GM19328 (cell line): ENCODE results near the gene NPEPPS.
A peak's percentile ranks its signal among the peaks of the same experiment; 100 is the strongest.

Experiments used
- ATAC-seq: cut with Tn5 transposase; IDR thresholded peaks from one replicate; pipeline ENCODE4 v1.9.1; 2021; ENCODE audit warnings: mild to moderate bottlenecking, moderate library complexity; ENCODE audit not compliant: unreplicated experiment

Gene NPEPPS

DNA sequence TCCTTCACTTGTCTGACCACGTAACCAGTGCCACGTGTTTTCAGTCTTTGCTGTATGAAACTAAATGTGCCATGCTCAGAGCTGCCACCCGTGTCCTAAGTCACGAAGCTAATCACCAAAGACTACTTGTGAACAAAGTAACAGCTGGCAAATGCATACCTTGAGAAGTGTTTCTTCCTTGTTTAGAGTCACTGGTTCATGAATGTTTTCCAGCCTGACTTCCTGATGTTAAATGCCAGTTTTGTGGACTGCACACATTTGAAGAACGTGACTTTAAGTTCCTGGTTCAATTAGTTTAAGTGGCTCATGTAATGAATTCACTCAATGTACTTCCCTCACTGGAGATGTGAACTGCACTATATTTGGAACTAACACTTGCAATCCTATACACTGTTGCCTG is 98.9 kb downstream of the NPEPPS start:
- ATAC-seq, result no peak

DNA sequence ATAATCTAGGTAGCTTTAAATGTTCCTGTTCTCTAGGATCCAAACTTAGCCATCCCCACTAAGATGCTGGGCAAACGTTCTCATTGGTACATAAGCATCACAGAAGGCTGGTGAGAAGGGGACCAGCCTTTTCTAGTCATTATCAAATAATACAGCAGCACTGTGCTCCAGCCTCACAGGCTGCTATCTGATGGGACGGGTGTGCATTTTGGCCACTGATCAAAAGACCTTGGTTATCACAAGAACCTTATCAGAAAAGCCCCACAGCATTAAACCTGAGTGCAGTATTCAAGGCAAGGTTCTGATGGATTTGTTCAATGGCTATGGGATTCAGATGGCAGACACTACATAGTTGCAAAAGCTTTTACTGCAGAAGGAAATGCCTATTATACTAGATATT is 99.7 kb downstream of the NPEPPS start:
- no peak for ATAC-seq

DNA sequence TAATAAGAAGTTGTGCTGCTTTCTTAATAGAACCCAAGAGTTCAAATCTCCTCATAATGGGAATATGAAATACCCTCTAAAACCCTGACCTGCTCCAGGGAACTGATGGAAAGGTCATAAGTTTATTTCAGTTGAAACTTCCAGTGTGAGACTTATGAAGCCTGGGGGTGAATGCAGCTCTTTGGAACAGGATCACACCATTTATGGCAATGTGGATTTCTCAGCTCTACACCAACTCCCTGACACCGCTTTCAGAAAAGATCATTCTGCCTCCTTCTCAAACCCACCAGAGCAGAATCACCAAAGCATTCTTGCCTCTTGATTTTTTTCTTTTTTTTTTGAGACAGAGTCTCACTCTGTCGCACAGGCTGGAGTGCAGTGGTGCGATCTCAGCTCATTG is 102.1 kb downstream of the NPEPPS start:
- no peak for ATAC-seq

DNA sequence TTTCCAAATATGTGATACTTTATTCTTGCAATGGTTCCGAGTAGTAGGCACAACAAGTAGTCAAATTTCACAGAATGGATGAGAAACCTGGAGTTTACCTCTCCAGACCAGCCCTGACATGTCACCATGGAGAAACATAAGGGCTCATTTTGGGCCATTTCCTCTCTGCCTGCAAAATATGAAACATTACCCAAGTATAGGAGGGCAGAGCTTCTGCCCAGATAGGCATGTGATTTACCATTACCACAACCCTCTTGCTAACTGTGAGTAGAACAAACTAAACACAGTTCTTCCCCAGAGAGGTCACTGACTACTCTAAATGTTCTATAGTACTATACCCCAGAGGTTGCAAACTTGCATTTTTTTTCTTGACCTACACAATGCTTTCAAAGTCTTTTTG is 103.1 kb downstream of the NPEPPS start:
- ATAC-seq, result no peak

DNA sequence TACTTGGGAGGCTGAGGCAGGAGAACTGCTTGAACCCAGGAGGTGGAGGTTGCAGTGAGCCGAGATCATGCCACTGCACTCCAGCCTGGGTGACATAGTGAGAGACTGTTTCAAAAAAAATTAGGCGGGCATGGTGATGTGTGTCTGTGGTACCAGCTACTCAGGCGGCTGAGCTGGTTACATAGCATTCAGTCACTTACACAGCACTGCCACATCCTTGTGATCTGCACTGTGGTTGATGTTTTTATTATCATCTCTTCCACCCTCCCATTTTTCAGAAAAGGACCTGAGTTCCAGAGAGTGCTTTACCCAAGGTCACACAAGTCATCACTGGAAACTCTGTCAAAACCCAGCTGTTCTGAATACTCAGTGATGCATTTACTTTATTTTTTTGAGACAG is 104.0 kb downstream of the NPEPPS start:
- no peak for ATAC-seq

DNA sequence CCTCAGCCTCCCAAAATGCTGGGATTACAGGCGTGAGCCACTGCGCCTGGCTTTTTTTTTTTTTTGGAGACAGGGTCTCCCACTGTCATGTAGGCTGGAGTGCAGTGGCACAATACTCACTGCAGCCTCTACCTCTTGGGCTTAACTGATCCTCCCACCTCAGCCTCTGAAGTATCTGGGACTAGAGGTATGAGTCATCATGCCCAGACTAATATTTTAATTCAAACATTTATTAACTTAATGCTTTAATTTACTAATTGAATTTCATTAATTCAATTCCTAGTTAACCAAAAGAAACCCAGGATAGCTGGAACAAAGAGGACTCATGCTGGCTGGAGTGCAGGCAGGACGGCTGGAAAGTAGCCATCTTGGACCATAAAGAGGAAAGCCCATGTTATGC is 104.8 kb downstream of the NPEPPS start:
- no peak for ATAC-seq

DNA sequence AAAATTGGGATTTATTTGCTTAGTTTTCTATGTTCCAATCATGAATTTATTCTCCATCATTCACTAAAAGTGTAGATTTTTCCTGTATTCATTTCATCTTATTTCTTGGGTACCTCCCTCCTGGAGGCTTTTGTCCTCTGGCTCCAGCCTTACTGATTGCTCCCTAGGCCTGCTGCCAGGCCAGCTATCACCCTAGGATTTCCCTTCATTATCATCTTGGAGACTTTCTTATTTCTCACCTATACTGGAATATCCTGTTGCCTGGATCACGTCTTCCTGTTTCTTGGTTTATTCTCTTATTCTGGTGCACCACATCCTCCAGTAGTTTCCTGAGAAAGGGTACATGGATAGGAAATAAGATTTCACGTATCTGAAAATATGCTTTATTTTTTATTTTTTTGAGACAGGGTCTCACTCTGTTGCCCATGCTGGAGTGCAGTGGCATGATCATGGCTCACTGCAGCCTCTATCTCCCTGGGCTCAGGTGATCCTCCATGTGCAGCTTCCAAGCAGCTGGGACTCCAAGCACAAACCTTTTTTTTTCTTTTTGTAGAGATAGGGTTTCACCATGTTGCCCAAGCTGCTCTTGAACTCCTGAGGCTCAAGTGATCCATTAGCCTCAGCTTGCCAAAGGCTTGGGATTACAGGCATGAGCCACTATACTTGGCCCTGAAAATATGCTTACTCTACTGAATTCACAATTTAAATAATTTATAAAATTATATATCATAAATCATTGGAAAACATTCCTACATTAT is 105.5 kb downstream of the NPEPPS start:
- ATAC-seq, result no peak

DNA sequence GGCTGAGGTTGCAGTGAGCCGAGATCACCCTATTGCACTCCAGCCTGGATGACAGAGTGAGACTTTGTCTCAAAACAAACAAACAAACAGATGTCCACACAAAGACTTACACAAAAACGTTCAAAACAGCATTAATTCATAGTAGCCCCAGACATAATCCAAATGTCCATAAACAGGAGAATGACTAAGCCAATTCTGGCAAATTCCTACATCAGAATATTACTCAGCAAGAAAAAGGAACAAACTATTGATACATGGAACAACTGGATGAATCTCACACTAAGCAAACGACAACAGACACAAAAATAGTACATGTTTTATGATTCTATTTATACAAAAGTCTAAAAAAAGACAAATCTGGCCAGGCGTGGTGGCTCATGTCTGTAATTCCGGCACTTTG is 108.0 kb downstream of the NPEPPS start:
- no peak for ATAC-seq

DNA sequence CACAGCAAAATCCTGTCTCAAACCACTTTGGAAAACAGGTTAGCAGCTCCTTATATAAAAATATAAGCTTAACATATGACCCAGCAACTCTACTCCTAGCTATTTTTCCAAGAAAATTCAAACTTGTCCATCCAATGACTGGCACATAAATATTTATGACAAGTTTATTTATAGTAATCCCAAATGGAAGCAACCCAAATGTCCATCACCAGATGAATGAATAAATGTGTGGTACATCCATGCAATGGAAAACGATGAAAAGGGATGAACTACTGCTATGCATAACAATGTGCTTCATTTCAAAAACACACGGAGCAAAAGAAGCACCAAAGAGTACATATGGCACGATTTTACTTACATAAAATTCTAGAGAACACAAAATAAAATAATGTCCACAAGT is 109.2 kb downstream of the NPEPPS start:
- ATAC-seq, result no peak

DNA sequence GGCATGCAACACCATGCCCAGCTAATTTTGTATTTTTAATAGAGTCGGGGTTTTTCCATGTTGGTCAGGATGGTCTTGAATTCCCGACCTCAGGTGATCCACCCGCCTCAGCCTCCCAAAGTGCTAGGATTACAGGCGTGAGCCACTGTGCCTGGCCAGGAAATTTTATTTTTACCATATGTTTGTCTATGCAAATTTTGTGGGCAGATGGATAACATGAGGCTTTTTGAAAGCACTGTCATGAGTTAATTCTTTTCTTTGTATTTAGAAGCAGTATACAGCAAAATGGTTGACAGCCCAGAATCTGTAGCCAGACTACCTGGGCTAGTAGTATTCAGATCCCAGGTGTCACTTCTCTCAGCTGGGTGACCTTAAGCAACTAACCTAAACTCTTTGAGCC is 110.3 kb downstream of the NPEPPS start:
- no peak for ATAC-seq

DNA sequence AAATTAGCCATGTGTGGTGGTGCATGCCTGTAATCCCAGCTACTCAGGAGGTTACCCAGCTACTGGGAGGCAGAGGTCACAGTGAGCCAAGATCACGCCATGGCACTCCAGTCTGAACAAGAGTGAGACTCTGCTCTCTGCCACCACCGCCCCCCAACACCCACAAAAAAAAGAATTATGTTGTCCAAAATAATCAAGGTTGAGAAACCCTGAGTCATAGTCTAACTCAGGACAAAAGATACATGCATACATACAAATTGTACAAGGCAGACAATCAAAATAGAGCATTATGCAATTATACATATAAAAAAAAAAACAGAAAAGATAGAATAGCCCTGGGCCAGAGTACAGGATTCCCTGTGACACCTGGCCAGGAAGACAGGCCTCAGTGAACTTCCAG is 112.2 kb downstream of the NPEPPS start:
- no peak for ATAC-seq

DNA sequence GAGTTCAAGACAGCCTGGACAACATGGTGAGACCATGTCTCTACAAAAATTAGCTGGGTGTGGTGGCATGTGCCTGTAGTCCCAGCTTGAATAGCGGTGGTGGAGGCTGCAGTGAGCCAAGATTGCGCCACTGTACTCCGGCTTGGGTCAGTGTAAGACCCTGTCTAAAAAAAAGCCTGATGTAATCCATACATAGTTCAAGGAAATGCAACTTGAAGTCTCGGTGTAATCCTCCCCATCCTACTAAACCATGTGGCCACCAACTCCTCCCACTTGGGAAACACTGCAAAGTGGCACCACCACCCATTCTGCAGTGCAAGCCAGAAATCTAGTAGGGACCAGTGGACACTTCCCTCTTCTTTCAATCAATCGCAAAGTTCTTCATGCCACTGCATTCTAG is 113.4 kb downstream of the NPEPPS start:
- no peak for ATAC-seq

DNA sequence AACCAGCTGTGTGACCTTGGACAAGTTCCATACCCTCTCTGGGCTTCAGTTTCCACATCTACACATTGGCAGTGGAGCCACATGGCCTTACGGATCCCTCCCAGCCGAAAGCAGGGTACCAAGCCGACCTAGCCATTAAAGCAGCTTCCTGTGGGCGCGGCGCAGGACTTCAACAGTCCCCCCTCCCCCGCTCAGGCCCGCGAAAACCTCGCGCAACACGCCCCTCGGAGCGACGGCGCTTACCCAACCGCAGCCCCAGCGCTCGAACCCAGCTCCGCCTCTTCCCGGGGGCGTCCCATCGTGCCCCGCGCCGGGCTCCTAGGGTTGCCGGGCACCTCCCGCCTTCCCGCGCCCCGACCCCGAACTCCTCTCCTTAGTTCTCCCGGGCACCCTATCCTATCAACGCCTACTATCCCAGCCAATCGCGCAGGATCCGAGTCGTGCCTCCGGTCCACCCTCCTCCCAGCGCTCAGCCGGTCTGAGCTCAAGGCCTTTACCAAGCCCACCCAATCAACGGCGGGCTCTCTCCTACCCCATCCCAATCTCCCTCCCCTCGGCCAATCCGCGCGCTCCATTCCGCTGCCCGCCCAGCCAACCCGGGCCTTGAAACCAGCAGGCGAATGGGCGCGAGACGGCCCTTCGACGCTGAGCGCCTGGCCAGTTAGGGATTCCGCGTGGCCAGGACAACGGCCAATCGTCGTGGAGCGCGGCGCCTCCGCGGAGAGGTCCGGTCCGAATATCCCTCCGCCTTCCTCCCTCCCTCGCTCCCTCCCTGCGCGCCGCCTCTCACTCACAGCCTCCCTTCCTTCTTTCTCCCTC is 118.5 kb downstream of the NPEPPS start, which contains the start of gene KPNB1:
KPNB1 (plus strand) TSS at position 767 of the 819 bp plus-strand sequence. CDS start 326 bp downstream, outside the sequence.
- peak; percentile 81 for ATAC-seq

DNA sequence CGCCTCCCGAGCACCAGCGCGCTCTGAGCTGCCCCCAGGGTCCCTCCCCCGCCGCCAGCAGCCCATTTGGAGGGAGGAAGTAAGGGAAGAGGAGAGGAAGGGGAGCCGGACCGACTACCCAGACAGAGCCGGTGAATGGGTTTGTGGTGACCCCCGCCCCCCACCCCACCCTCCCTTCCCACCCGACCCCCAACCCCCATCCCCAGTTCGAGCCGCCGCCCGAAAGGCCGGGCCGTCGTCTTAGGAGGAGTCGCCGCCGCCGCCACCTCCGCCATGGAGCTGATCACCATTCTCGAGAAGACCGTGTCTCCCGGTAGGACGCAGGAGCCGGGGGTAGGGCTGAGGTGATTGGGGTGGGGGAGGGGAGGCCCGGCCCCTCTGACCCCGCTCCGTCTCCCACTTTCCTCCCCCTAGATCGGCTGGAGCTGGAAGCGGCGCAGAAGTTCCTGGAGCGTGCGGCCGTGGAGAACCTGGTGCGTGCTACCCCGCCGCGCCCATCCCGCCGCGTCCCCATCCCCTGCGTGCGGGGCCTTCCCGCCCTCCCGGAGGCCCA is 119.1 kb downstream of the NPEPPS start:
- no peak for ATAC-seq

DNA sequence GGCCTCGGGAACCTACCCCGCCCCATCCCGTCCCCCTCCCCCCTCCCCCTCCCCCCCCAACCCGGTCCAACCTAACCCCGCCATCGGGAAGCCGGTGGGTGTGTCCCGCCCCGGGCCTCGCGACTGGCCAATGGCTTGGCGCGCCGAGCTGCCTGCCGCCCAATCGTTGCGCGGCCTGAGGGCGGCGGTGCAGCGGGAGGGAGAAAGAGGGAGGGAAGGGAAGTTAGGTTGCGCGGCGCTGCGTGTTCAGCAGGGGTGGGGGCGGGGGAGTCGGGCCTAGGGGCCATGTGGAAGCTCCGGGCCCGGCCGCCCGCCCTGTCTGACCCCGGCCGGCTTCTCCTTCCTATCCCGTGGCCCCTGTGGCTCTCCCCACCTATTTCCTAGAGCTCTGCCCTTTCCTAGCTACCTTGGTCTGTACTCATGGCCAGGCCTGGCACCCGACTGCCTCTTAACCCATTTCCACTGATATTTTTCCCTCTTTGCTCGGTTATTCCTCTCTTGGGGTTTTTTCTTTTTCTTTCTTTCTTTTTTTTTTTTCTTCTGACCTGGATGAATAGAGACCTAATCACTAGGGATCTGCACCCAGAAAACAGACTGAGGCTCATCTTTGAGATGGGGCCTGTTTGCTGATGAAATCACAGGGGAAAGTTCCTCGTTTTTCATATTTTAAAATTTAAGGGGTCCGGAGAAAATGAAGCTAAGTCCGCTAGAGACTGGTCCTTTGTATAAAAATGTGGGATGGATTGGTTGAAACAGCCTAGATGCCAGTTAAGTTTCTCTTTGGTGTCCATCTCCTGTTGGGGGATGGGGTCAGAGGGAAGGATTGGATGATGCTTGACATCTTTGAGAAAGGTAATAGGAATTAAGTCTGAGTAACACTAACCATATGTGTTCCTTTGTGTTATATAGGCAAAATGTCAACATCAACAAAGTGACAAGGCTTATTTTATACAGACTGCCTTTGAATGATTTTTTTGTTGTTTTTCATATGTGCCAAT is 119.9 kb downstream of the NPEPPS start:
- ATAC-seq, result peak; percentile 34

DNA sequence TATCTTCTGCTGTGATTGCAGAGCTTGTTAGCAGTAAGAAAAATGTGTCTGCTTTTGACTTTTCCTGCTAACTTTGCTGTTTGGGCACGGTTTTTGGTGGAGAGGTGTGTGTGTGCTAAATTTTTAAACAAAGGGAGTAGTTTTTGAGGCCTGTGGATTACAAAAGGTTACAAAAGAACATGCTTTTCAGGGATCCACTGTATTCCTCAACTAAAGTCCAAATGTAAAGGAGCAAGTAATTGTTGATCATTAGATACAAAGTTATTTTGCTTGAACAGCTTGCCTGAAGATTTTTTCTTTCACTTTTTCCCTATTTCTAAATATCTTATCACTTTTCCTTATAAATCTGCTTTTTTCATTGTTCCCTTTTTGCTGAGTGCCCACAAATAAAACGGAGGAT is 120.8 kb downstream of the NPEPPS start:
- ATAC-seq, result no peak

DNA sequence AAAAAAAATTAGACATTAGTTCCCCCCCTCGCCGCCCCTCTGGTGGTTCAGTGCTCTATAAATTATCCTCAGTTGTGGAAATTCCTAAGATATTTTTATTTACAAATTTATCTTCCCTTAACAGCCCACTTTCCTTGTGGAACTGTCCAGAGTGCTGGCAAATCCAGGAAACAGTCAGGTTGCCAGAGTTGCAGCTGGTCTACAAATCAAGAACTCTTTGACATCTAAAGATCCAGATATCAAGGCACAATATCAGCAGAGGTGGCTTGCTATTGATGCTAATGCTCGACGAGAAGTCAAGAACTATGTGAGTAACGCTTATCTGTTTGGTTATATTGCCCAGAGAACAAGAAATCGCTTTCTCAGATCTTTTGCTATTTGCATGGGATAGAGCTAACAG is 121.7 kb downstream of the NPEPPS start:
- no peak for ATAC-seq

DNA sequence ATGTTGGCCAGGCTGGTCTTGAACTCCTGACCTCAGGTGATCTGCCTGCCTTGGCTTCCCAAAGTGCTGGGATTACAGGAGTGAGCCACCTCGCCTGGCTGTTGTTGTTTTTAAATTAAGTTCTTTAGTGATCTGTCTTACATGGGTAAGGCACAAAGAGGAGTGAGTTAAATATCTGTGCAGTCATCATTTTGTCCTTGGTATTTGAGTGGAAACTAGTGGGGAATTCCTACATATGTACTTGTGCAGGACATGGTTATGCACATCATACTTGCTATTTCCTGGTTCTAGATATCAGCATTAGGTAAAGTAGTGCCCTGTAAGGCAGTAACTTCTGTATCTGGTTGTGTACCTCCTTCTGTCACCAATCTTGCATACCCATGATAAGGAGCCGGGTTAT is 122.5 kb downstream of the NPEPPS start:
- ATAC-seq, result no peak

DNA sequence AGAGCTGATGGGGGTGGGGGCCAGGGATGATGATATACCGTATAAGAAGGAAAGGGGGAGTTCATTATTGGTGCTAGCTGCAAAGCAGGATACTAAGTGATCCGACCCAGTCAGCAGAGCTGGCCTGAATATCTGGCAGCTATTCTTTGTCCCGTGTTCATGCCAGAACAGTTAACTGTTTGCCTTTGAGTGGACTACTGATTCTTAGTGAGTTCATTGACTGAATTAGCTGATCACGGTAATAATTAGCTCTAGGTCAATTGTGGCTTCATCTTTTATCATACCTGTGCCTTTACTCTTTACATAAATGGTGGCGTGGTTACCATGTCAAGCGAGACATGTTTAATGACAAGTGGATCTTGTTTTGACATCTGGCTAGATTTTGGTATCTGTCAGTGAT is 124.1 kb downstream of the NPEPPS start:
- no peak for ATAC-seq

DNA sequence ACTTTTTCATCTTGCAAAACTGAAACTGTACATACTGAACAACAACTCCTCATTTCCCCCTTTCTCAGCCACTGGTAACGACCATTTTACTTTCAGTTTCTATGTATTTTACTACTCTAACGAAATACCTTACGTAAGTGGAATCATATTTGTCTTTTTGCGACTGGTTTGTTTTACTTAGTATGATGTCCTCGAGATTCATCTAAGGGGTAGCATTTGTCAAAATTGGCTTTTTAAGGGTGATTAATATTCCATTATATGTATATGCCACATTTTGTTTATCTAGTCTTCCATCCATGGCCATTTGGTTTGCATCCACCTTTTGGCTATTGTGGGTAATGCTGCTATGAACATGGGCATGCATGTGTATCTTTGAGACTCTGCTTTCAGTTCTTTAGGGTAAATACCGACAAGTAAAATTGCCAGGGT is 129.2 kb downstream of the NPEPPS start:
- ATAC-seq, result no peak
